Right renal pelvis (tissue), 4 donors: Measurements from ENCODE around the gene KCTD8. TPM values are rescaled to one million over a fixed set of nuclear protein-coding genes. Genes with fewer than 3 reads are reported as not detected.
"Not testable (repeated sequence)": the region's sequence is repeated elsewhere in the genome, so short reads cannot be mapped to it uniquely, and the experiment has no call there.

ENCODE experiments used
- DNase-seq, 4 donors: peaks; one replicate each; pipeline ENCODE4 v3.0.0-alpha.2; 2013; ENCODE audit warnings: low read depth in 4 of 4, low spot score in 3 of 4, missing footprints in 1 of 4
- polyA plus RNA-seq, 4 donors: library from polyadenylated mRNA; unstranded; fragments of 120-200 nt; gene quantifications; one replicate each; pipeline ENCODE4 v1.2.1, GENCODE V29; 2013; ENCODE audit not compliant: insufficient read length in 4 of 4

KCTD8 gene
- polyA plus RNA-seq, 4 donors, result 3.8 to 5.0 (median 4.7) TPM

DNA sequence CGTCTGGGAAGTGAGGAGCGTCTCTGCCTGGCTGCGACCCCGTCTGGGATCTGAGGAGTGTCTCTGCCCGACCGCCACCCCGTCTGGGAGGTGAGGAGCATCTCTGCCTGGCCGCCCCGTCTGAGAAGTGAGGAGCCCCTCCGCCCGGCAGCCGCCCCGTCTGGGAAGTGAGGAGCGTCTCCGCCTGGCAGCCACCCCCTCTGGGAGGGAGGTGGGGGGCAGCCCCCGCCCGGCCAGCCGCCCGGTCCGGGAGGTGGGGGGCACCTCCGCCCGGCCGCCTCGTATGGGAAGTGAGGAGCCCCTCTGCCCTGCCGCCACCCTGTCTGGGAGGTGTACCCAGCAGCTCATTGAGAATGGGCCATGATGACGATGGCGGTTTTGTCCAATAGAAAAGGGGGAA is 280.8 kb downstream of the KCTD8 start:
- DNase-seq, result not testable (repeated sequence)

DNA sequence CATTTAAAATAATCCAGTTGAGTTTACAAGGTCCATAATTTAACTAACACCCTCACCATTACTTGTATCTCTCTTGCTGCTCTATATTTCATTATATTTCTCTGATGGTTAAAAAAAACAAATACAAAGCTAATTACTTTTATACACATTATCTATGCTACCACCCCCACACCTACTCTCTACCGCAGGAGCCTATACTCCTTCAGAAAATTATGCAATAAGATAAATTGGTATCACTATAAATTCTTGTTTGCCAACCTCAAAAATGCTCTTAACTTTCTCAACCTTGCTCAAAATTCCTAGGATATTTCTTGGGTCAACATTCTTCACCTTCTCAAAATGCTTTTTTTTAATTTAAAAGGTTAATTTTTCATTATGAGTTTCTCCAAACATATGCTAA is 282.7 kb downstream of the KCTD8 start:
- DNase-seq, result no peak

DNA sequence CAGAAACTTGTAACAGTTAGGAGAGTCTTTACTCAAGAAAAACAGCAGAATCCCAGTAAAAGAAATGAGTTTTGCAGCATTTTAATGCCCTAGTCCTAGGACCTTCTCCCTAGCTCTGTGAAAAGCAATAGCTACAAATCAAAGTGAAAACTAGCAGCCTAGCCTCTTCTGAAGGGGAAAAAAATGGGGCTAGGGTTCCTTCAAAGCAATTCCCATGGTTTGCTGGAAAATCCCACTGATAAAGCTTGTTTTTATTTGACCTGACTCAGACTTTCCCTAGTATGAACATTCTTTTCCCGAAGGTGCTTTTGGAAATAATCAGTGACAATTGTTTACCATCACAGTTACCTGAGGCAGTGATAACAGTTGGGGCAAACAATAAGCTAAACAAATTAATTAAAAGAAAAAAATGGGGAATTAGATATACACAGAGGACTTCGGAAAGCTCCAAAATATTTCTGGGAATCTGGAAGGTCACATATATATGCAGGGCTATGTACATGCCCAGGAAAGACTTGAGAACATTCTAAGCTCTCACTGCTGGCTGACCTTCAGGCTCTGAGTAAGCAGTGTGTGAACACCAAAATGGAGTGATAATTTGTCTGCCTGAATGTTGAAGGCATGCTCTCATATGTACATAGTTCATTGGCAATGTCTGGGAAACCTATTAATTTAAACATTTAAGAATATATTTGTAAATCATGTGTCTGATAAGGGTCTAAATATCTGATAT is 285.9 kb downstream of the KCTD8 start:
- DNase-seq, result no peak

DNA sequence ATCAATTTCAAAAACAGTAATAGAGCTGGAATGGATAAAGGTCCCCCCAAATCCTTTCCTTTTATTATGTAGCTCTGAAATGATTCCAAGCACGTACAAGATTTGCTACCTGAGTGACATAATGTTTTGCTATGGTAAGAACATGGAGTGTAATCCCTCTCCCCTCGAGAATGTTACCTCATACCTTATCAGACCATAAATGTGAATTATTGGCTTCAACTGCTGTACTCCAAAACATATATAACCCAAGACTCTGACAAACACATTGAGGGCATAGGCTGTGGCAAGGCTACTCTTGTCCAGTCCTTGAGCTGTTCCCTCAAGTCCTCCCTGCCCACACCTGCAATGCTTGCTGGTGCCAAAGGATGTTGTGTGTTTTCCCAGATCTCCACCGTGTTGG is 286.9 kb downstream of the KCTD8 start:
- DNase-seq, result no peak

DNA sequence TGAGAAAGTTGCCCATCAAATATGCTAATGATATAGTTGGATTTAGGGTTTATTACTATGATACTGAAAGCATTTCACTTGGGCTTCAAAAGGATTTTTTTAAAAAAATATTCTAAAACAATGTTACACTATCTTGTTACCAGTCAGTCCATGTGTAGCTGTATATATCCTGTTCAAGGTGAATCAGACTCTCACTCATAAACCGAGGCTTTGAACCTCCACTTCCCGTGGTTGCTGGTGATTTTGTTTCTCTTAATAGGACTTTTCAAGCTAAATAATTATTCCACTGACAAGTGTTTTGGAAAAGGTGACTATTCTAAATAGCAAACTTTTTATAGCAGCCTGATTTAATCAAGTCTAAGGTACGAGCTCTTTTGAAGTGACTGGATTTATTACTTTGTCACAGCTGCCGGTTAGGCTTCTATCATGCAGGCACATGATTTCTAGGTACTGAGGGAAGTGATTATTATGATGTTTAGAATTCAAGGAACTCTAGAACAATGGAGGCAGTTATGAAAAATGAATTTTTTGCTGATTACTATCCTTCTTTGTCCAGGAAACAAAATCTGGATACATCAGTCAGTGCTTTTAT is 287.7 kb downstream of the KCTD8 start:
- no peak for DNase-seq

DNA sequence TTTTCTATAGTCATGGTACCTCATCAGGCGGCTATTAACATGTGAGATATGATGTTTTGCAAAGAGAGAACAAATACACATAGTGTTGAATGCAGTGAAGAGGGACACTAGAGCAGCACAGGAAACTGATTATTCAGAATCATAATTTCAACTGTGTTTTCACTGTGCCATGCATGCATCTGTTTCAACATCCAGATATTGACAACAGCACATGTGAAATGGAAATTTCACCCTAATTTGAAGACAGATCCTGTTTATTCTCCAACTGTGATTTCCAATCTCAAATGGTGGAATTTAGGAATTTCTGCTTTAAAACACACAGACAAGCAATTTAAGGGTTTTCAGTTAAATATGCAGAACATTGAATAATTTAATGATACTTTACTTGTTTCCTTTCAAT is 288.6 kb downstream of the KCTD8 start:
- no peak for DNase-seq

DNA sequence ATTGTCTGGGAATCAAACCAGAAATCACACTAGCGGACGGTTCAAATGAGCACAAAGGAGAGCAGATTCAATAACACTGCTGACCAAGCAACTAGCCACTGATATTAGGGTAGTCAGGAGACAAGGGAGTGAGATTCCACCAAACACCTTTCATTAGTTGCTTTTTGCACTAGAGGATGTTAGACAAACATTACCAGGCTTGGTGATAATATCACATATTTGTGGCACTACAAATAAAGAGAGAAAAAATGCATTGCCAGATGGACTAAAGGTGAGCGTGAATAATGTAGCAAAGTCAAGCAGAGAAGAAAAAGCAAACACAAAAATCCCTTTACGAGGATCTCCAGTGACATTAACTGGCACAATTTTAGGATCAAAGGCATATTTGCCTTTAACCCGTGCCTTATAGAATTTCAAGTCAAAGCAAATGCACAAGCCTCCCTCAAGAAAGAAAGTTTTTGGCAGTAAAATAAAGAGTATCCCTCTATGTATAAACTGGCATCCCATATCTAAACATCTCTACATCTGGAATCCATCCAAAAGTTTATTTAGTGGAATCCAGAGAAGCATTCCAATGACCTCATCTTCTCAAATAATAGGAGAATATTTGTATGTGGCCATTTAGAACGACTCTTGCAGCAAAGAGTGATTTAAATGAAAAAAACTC is 290.9 kb downstream of the KCTD8 start:
- peak in 1 of 4 donors; percentile 14 for DNase-seq

DNA sequence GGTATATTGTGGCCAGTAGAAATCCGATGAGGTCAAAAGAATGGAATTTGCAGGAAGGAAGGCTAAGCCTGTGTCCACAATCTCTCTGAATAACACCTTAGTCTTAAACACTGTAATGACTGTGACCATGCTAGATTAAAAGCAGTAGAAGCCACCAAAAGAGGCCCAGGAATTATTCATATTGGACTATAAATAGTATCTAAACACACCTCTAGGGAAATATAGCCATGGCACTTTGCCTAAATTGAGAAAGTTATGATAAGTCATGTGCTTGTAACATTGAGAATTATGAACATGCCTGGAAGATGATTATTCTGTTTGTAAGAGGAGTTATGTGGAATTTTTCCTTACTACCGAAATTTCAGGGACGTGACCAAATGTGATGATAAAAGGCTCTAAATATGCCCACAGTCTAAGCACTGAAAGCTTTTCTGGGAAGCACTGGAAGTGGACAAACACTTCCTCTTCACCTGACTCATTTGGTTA is 298.5 kb downstream of the KCTD8 start:
- DNase-seq, result no peak

DNA sequence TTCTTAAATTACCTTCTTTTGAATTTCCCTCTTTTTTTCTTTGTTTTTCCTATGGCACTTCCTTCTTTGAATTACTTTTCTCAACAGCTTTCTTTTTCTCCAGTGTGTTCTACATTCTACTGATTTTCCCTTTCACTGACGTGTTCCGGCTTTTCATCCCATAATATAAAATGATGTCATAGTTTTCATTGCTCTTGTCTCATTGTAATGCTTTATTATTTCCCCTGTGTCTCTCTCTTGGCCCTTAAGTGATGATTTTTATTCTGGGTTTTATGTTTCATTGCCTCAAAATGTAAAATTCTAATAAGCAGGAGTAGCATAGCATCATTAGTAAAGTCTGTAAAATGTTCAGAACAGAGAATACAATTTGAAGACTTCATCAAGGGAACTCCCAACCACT is 299.3 kb downstream of the KCTD8 start:
- DNase-seq, result no peak

DNA sequence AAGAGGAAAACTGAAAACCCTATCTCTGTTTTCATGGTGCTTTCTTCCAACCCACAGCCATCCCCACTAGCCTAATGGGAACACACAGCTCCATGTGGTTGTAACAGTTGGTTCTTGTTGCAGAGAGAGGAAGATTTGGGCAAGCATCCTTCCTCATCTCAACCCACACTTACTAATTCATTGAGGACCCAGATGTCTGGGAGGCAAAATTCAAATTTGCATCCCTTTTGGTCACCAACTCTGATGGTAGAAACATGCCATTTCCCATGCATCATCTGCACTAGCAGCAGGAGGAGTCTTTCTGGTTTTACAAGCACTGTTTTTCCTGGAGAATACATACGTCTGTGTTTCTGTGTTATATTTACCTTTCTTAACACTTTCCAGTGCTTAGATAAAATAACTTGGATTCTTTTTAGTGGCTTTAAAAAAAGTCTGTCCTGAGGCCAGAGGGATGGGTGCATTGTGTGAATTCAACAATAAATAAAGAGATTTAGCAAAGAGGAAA is 301.0 kb downstream of the KCTD8 start:
- no peak for DNase-seq

DNA sequence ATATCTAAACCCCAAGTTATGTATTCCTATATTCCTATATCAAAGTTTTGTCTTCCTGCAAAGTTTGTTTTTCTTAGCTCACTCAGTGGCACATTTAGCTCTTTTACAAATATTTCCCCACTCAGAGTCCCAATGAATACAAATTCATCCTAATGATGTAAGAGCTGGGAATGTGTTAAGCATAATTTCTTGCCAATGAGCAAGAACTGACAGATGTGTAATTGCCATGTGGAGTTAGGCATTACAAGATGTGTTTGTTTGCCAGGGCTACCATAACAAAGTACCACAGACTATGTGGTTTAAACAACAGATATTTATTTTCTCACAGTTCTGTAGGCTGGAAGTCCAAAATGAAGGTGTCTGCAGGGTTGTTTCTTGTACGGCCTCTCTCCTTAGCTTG is 302.1 kb downstream of the KCTD8 start:
- DNase-seq, result no peak

DNA sequence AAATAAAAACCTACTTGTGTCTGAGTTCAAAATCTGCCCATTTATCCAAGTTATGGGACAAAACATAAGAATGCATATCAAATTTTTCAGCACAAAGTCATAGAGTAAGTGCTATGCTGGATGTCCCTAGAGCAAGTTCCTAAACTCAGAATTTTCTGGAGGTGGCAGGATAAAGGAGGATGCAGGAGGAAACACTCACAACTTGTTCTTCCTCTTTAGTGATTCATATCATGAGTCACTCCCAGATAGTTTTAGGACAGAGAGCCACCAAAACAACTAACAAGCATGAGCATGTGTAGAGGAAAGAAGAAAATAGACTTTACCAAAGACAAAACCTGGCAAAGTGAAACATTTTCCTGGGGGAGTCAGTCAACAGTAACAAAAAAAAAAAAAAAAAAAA is 302.7 kb downstream of the KCTD8 start:
- no peak for DNase-seq

DNA sequence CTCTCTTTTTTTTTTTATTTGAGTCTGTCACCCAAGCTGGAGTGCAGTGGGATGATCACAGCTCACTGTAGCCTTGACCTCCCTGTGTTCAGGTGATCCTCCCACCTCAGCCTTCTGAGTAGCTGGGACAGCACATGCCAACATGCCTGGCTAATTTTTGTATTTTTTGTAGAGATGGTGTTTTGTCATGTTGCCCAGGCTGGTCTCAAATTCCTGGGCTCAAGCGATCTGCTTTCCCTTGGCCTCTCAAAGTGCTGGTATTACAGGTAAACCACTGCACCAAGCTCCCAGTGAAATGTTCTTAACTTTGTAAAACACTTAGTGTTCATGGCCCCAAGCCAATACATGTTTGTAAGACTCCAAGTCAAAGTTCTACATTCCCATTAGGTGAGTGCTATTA is 316.1 kb downstream of the KCTD8 start:
- no peak for DNase-seq

Other genes with a start within 250 kb of the KCTD8 start
- under 1 TPM in 3 of 4 donors, not detected in 1; 0.38 to 0.40 (median 0.38) TPM for gene YIPF7, start 202.8 kb upstream of the KCTD8 start, polyA plus RNA-seq
- gene GUF1, start 229.6 kb upstream of the KCTD8 start, polyA plus RNA-seq, result 10 to 100 TPM; 25.9 to 33.1 (median 31.2) TPM